Measurements from ENCODE around the gene NUDT19. TPM values are rescaled to one million over a fixed set of nuclear protein-coding genes. Genes with fewer than 3 reads are reported as not detected.
"Not testable (repeated sequence)": the region's sequence is repeated elsewhere in the genome, so short reads cannot be mapped to it uniquely, and the experiment has no call there.

NUDT19 gene
- polyA plus RNA-seq, 1 experiment: 5.3 TPM

DNA sequence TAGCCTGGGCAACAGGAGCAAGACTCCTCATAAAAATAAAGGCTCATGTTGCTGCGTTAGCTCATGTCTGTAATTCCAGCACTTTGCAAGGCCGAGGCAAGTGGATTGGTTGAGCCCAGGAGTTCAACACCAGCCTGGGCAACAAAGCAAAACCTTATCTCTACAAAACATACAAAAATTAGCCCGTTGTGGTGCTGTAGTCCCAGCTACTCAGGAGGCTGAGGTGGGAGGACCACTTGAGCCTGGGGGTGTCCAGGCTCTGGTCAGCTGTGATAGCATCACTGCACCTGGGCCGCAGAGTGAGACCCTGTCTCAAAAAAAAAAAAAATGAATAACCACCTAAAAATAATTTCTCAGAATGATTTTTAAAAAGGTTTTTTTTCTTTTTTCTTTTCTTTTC, 3.9 kb upstream of the NUDT19 start:
- Histone ChIP-seq H3K27ac (ENCODE audit: low read depth, low read length) (no peak overlapping the region), H3K9me3 (ENCODE audit: control insufficient read depth, insufficient read depth, low read length) (peaks cover 3% of the 10 kb centered on the region; the same call in 1 of the 2 replicates), H3K27me3 (ENCODE audit: control insufficient read depth, insufficient read depth, low read length) (no peaks in the 10 kb centered on the region), H3K4me3 (ENCODE audit: low read depth, low read length) (no peak overlapping the region)
- TF ChIP-seq, protein P1, sequence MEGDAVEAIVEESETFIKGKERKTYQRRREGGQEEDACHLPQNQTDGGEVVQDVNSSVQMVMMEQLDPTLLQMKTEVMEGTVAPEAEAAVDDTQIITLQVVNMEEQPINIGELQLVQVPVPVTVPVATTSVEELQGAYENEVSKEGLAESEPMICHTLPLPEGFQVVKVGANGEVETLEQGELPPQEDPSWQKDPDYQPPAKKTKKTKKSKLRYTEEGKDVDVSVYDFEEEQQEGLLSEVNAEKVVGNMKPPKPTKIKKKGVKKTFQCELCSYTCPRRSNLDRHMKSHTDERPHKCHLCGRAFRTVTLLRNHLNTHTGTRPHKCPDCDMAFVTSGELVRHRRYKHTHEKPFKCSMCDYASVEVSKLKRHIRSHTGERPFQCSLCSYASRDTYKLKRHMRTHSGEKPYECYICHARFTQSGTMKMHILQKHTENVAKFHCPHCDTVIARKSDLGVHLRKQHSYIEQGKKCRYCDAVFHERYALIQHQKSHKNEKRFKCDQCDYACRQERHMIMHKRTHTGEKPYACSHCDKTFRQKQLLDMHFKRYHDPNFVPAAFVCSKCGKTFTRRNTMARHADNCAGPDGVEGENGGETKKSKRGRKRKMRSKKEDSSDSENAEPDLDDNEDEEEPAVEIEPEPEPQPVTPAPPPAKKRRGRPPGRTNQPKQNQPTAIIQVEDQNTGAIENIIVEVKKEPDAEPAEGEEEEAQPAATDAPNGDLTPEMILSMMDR (IDR thresholded peaks at IDR 0.05; ENCODE audit: low read depth, low read length): no peak
- ChIA-PET POLR2A (no interaction called here), CTCF (no interaction called here)
- no peak for DNase-seq (ENCODE audit: low read depth, low spot score)

DNA sequence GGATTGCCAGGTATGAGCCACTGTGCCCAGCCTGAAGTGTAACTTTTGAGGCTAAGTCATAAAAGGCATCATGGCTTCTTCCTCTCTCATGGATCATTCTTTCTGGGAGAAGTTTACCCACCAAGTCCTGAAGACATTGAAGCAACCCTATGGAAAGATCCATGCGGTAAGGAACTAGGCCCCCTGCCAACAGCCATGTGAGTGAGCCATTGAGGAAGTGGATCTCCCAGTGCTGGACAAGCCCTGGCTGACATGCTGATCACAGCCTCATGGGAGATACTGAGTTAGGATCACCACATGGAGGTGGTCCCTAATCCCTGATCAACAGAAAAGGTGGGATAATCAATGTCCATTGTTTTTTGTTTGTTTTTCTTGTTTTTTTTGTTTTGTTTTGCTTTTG, 3.3 kb upstream of the NUDT19 start:
- Histone ChIP-seq H3K9me3 (ENCODE audit: control insufficient read depth, insufficient read depth, low read length) (peaks cover 7% of the 10 kb centered on the region), H3K27me3 (ENCODE audit: control insufficient read depth, insufficient read depth, low read length) (no peaks in the 10 kb centered on the region), H3K4me3 (ENCODE audit: low read depth, low read length) (no peak overlapping the region), H3K27ac (ENCODE audit: low read depth, low read length) (no peak overlapping the region)
- POLR2A ChIA-PET: no interaction called here
- TF ChIP-seq, protein P1 (IDR thresholded peaks at IDR 0.05; ENCODE audit: low read depth, low read length): no peak
- no peak for DNase-seq (ENCODE audit: low read depth, low spot score)
- CTCF ChIA-PET: no interaction called here

DNA sequence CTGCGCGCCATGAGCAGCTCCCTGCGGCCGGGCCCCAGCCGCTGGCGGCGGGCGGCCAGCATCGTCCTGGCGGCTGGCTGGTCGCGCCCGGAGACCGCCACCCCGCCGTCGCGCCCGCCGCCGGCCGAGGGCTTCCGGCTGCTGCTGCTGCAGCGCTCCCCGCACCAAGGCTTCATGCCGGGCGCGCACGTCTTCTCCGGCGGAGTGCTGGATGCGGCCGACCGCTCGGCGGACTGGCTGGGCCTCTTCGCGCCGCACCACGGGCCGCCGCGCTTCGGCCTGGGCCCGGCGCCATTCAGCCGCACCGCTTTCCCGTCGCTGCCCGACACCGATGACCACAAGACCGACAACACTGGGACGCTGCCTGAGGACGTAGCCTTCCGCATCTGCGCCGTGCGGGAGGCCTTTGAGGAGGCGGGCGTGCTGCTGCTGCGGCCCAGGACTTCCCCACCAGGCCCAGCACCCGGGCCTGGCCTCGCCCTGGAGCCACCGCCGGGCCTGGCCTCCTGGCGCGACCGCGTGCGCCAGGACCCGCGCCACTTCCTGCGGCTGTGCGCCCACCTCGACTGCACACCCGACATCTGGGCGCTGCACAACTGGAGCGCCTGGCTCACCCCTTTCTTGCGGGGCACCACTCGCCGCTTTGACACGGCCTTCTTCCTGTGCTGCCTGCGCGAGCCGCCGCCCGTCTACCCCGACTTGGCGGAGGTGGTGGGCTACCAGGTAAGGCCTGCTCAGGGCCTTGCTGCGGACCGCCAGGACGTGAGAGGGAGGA, 518 bp downstream of the NUDT19 start:
- Histone ChIP-seq H3K9me3 (ENCODE audit: control insufficient read depth, insufficient read depth, low read length) (peaks cover 7% of the 10 kb centered on the region), H3K4me3 (ENCODE audit: low read depth, low read length) (peak overlapping the region; percentile 67), H3K27ac (ENCODE audit: low read depth, low read length) (peak overlapping the region; percentile 61), H3K27me3 (ENCODE audit: control insufficient read depth, insufficient read depth, low read length) (no peaks in the 10 kb centered on the region)
- POLR2A ChIA-PET: interaction anchor here (0.9 to 1.3 kb wide), 3 partner anchors 8 to 16 kb away, joined by 3 to 7 read pairs (median 4); partner anchors contain the start of genes ANKRD27 and RGS9BP
- TF ChIP-seq, protein P1 (IDR thresholded peaks at IDR 0.05; ENCODE audit: low read depth, low read length): no peak
- DNase-seq (ENCODE audit: low read depth, low spot score): no peak
- CTCF ChIA-PET: no interaction called here

DNA sequence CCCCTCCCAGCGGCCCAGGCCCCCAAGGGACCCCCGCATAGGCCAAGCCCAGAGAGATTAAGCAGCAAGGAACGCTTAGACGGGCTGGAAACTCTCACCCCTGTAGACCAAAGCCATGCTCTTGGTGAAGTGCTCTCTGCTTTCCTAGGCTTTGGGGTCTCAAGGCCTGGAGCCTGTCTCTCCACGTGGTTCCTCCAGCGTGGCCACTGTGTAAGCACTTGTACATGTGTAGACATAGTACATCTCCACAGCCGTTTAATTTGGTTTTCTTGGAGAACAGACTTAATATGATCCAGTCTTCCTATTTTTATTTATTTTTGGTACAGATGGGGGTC, 1.1 kb downstream of the NUDT19 start:
- H3K9me3 ChIP-seq (ENCODE audit: control insufficient read depth, insufficient read depth, low read length): peaks cover 7% of the 10 kb centered on the region
- CTCF ChIA-PET: no interaction called here
- no peak for DNase-seq (ENCODE audit: low read depth, low spot score)
- peak overlapping the region; percentile 67 for H3K4me3 ChIP-seq (ENCODE audit: low read depth, low read length)
- no peaks in the 10 kb centered on the region for H3K27me3 ChIP-seq (ENCODE audit: control insufficient read depth, insufficient read depth, low read length)
- TF ChIP-seq, protein P1 (IDR thresholded peaks at IDR 0.05; ENCODE audit: low read depth, low read length): no peak
- POLR2A ChIA-PET: no interaction called here
- no peak overlapping the region for H3K27ac ChIP-seq (ENCODE audit: low read depth, low read length)

DNA sequence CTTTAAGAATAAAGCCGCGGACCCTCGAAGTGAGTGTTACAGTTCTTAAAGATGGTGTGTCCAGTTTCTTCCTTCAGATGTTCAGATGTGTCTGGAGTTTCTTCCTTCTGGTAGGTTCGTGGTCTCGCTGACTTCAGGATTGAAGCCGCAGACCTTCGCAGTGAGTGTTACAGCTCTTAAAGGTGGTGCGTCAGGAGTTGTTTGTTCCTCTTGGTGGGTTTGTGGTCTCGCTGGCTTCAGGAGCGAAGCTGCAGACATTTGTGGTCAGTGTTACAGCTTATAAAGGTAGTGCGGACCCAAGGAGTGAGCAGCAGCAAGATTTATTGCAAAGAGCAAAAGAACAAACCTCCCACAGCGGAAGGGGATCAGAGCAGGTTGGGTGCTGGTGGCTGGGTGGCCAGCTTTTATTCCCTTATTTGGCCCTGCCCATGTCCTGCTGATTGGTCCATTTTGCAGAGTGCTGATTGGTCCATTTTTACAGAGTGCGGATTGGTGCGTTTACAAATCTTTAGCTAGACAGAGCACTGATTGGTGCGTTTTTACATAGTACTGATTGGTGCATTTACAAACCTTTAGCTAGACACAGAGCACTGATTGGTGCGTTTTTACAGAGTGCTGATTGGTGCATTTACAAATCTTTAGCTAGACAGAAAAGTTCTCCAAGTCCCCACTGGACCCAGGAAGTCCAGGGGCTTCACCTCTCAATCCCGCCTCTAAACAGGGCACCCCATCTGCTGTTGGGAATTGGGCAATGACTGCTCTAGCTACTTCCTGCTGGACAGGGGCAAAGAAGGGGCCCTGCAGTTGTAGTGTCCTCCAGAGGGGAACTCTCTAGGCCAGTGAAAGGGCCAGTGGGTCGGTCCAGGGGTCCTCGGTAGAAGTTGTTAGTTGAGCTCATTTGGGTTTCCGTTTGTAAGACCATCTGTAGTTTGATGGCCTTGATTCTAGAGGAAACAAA, 1.8 kb downstream of the NUDT19 start:
- H3K27ac ChIP-seq (ENCODE audit: low read depth, low read length); H3K9me3 ChIP-seq (ENCODE audit: control insufficient read depth, insufficient read depth, low read length); DNase-seq (ENCODE audit: low read depth, low spot score); POLR2A ChIA-PET; H3K27me3 ChIP-seq (ENCODE audit: control insufficient read depth, insufficient read depth, low read length); CTCF ChIA-PET: not testable (repeated sequence)
- H3K4me3 ChIP-seq (ENCODE audit: low read depth, low read length): peak overlapping the region; percentile 67; the same call in 1 of the 2 replicates

DNA sequence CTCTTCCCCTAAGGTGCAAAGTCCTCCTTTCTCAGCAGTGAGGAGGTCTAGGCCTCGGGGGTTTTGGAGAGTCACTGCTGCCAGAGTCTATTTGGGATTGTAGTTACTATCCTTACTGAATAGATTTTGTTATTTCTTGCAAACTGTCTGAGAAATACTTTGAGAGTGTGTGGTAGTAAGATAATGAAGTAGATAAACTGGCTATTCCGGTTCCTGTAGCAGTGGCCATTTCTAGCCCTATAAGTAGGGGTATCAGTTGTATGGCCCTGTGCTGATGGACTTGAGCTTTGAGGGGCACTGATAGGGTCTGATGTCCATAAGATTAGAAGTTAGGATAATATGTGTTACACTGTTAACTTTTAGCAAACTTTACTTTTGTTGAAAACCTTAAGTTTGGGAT, 2.7 kb downstream of the NUDT19 start:
- CTCF ChIA-PET; POLR2A ChIA-PET; DNase-seq (ENCODE audit: low read depth, low spot score); H3K27me3 ChIP-seq (ENCODE audit: control insufficient read depth, insufficient read depth, low read length); H3K4me3 ChIP-seq (ENCODE audit: low read depth, low read length); H3K27ac ChIP-seq (ENCODE audit: low read depth, low read length); H3K9me3 ChIP-seq (ENCODE audit: control insufficient read depth, insufficient read depth, low read length): not testable (repeated sequence)

DNA sequence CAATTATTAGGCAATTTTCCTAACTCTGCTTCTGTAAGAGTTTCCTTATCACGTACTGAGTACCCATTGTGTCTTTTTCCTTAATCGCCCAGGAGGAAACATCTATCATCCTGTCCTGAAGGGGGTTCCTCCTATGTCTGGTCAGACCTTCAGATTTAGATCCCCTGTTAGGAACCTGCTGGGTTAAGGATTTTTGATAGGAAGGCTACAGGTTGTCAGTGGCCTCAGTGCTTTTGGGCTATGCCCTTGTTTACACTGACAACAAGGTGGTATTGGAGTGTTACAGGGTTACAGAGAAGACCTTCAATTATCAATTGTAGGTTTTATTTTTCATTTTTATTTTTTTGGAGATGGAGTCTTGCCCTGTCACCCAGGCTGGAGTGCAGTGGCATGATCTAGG, 3.2 kb downstream of the NUDT19 start:
- H3K9me3 ChIP-seq (ENCODE audit: control insufficient read depth, insufficient read depth, low read length); CTCF ChIA-PET; H3K4me3 ChIP-seq (ENCODE audit: low read depth, low read length); DNase-seq (ENCODE audit: low read depth, low spot score); H3K27ac ChIP-seq (ENCODE audit: low read depth, low read length); H3K27me3 ChIP-seq (ENCODE audit: control insufficient read depth, insufficient read depth, low read length); POLR2A ChIA-PET: not testable (repeated sequence)

DNA sequence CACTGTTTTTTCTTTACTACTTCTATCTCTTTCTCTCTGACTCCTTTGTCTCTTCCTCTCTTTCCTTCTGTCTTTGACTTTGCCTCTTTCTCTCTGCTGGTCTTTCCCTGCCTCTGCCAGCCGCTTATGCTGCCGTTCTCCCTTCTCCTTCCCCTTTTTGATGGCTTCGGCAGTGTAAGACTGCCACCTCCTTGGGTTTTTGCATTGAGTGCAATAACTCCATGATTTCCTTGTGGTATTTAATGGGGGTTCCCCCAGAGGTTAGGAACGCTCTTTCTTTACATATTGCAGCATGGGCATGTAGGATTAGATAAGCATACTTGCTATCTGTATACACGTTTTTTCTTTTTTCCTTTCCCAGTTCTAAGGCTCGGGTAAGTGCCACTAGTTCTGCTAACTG, 3.9 kb downstream of the NUDT19 start:
- POLR2A ChIA-PET; CTCF ChIA-PET; DNase-seq (ENCODE audit: low read depth, low spot score); H3K27ac ChIP-seq (ENCODE audit: low read depth, low read length); H3K9me3 ChIP-seq (ENCODE audit: control insufficient read depth, insufficient read depth, low read length); H3K4me3 ChIP-seq (ENCODE audit: low read depth, low read length); H3K27me3 ChIP-seq (ENCODE audit: control insufficient read depth, insufficient read depth, low read length): not testable (repeated sequence)
